H1 (cell line): ENCODE measurements around the gene ST3GAL3. TPM values are rescaled to one million over a fixed set of nuclear protein-coding genes. Genes with fewer than 3 reads are reported as not detected.

Experiments
- CHD7 ChIP-seq: fragments of 300-600 bp; sonication (generic); IDR thresholded peaks from 2 replicates; pipeline ENCODE4 v1.7.1; 2012; ENCODE audit warnings: low read length, moderate library complexity, mild to moderate bottlenecking, inconsistent platforms; ENCODE audit not compliant: insufficient replicate concordance
- polyA plus RNA-seq, 7 experiments: library from polyadenylated mRNA; depleted of rRNA in 3 of 7; stranded (reverse) in 5 of 7; unstranded in 2 of 7; fragments of >200 nt in 5 of 7; fragments of 200-250 nt in 2 of 7; gene quantifications; 1 replicate in 5 of 7; 2 replicates in 1 of 7; 4 replicates in 1 of 7; pipeline versions ENCODE4 v1.2.1 to v1.2.3, GENCODE V29; 2011 to 2013; ENCODE audit warnings: missing spikeins in 2 of 7, mixed read lengths in 2 of 7
- total RNA-seq: library from RNA; stranded (reverse); fragmentation: NEBNext Ultra II Directional; extraction: Animal tissue kit (Norgen Biotek cat#: 25700); gene quantifications from 2 replicates; pipeline ENCODE4 v1.2.1, GENCODE V29; 2021

ST3GAL3 gene
- total and polyA plus RNA-seq, 2 of the 8 experiments (the other 6 are each of a cell fraction or from before 2014, with no cell fraction given), result 6.8 to 7.0 TPM

GRCh38 chr1:43854473-43854872 lies 147.1 kb downstream of the ST3GAL3 start (continued):
- no peak for TF ChIP-seq CHD7
